ENCODE results near the gene CMSS1.
"Not testable (repeated sequence)": the region's sequence is repeated elsewhere in the genome, so short reads cannot be mapped to it uniquely, and the experiment has no call there.

Gene CMSS1

DNA sequence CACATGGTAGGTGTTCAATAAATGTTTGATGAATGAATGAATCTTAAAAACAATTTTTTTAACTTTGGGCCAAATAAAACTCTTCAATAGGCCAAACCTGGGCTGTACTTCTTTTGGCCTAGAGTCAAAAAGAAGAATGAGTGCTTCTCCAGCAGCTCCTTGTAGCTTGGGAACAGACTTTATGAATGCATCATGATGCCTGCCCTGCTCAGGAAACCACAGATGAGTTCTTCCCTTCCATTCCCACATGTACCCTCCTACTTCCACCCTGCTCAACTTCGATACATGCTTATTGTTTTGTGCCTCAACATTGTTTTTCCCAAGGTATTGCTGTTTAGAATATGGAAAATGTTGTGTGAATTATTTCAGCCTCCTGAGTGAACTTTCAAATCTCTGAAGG, 209.7 kb downstream of the CMSS1 start:
- peak; percentile 51 for DNase-seq (ENCODE audit: low read depth)

DNA sequence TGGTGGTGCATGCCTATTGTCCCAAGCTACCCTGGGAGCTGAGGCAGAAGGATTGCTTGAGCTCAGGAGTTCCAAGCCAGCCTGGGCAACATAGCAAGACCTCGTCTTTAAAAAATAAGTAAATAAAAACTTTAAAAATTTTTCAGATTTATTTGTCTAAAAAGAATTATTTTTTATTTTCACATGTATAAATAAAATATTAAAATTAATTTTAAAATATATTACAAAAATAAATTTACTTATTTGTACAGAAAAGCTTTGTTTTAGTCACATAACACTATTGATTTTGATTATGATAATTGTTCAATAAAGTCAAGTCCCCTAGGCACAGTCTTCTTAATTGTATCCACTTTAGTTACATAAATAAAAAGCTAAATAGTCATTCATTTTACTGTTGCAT, 211.4 kb downstream of the CMSS1 start:
- DNase-seq (ENCODE audit: low read depth), result no peak

DNA sequence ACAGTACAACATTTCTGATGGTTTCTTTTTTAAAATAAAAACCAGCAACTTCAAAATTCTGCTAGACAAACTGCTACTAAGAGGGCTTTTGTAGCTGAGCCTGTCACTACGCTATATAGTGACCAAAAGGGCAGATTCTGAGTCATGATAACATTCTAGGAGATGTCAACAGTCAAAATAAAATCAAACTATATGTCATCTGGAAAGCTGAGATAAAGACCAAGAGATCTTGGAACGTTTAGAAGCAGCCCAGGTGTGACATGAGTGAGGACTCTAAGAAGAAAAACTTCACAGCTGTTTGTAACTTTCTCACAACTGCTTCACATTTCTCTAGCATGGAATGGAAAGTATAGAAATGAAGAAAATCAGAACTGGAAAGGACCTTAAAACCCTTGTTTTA, 212.0 kb downstream of the CMSS1 start:
- no peak for DNase-seq (ENCODE audit: low read depth)

DNA sequence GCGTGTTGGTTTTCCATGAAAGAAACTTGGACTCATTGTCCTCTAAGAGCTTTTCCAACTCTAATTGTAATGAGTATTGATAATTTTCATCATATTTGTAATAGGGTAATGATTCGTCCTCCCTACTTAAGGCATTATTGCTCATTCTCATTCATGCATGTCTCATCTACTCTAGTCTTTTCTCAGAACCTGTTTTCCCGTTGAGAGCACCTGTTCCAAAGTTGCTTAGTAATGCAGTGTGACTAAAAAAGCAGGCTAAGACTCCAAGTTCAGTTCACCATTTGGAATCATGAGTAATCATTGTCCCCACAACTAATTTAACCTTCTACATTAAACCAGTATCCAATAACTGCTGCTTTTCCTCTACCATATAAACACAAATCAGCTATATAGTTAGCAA, 212.7 kb downstream of the CMSS1 start:
- no peak for DNase-seq (ENCODE audit: low read depth)

DNA sequence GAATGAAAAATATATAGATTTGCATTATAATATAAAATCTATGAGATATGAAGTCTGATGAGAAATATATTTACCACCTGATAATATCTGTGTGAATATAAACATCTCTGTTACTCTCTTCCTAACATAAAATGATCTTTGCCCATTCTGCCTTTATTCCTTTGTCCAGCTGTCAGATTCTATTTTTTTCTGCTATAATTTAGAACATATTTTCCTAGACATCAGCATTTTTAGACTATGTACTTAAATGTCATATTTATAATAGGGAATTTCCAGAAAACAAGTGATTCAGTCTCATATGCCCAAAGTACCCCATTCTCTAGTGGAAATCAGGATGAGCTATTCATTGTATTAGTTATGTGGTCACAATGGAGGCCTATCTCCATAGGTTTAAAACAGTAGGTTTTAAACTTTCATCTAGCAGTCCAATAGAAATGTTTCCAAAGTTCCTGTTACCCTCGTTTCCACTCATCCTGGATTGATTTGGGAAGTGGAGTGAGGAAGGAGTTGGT, 213.3 kb downstream of the CMSS1 start:
- DNase-seq (ENCODE audit: low read depth), result no peak

DNA sequence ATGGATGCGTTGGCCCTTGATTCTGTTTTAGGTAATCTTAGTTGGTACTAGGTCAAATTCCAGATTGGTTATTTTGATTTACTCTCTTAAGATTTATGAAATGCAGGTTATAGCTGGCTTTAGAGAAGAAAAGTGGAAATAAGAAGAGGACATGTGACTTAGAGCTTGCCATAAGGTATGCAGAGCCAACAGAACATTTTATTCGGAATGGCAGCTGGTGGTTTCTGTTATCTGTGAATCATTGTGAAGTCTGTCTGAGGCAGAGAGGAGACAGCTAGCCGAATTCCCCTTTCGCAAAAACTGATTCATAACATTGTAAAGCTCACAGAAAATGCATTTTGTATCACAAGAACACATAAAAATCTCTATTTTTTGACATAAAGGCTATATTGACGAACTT, 214.6 kb downstream of the CMSS1 start:
- peak; percentile 97 for DNase-seq (ENCODE audit: low read depth)

DNA sequence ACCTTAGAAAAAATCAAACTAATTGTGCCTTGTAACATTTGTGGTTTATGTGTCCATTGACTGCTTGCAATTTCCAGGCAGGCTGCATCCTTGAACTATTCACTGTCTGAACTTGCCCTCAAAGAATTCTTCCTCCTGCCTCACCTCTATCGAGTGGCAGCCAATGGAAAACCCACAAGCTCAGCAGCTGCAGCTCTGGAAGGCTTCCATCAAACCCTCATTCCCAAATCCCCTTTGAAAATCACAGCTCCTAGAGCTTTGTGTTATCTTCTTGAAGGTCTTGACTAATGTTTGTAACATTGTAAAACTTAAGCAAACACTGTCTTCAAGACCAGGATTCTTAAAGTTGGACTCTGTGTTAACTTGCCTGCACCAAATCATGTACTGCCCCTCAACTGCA, 215.5 kb downstream of the CMSS1 start:
- DNase-seq (ENCODE audit: low read depth), result peak; percentile 97

DNA sequence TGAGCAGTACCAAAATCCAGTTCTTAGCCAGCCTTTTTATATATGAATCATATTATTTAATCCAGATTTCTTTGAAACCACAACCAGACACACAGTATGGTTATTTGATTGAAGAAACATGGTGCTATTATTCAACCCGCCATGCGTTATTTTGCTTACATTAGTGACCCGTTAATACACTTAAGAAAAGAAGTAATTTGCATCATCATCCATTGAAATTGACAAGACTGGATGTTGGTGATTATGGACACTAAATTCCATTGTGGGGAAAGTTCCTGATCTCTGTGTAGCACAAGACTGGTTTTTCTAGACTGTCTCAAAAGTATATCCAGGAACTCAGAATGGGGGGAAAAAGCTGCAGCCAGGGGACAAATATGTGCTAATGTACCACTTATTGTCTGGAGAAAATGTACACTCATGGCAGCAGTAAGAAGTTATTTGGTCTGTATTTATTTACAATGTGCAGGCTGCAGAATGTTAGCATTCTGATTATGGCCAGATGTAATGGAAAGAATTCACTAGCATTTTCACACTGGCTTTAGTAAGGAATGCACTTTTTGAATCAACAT, 216.3 kb downstream of the CMSS1 start:
- DNase-seq (ENCODE audit: low read depth), result peak; percentile 62

DNA sequence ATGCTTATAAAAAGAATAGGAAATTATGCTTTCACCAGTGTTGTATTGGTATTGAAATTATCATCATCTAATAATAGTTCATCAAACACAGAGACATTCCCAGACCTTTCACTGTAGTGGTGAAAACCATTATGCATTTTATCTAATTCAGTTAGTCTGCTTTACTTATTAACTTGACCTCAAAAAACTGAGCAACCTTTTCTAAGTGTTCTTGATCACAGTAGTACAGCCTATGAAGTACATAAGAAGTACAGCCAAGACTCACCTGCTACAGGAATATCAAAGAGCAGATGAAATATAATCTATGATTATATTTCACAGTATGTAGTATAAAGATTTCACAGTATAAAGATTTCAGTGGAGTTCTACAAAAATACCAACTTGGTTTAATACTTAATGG, 221.4 kb downstream of the CMSS1 start:
- no peak for DNase-seq (ENCODE audit: low read depth)

DNA sequence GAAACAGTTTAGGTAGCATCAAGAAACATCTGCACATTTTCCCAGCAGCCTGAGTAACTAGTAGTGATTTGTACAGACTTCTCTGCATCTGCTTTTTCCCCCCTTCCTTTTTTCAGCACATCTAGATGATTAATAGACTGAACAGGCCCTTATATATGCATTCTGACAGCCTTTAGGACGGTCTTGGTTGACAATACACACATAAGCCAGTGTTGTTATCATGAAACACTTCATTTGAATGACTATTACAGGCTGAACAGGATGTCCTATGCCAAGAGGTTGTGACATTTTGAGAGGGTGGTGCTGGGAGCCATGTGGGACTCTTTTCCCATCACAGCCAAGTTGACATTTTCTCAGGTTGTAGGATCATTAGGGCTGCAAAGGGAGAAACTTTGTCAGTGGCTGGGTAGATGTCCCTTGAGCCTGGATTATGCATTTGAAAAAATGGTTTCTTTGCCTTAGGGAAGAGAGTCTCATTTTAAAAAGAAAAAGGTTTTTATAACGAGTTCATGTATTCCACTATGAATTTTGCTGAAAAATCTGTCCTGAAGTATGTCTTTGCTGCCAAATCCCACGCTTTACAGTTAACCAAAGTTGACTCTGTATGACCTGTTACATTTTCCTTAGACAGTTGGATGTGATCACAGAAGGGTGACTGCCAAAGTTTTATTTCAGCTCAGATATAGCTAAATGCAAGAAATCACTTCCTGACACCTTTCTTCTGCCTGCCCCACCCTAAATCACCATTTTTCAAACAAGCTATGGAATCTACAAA, 223.0 kb downstream of the CMSS1 start:
- DNase-seq (ENCODE audit: low read depth), result peak; percentile 70

DNA sequence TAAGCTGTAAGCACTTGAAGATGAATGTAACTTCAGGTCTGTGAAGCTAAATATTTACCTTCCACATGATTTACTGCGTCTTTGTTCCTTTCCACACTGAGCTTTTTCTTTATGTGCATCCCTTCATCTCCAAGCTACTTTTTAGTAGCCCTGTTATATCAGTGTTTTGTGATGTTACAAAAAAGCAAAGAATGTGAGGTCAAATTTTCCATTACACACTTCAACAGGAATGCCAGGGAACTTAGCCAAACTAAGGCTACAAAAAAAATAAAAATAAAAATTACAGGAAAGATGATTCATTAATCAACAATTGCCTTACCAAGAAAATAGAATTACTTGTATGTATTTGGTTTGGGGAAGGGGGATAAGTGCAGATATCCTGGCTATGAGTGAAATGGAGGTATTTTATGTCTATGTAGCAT, 223.7 kb downstream of the CMSS1 start:
- peak; percentile 95 for DNase-seq (ENCODE audit: low read depth)

DNA sequence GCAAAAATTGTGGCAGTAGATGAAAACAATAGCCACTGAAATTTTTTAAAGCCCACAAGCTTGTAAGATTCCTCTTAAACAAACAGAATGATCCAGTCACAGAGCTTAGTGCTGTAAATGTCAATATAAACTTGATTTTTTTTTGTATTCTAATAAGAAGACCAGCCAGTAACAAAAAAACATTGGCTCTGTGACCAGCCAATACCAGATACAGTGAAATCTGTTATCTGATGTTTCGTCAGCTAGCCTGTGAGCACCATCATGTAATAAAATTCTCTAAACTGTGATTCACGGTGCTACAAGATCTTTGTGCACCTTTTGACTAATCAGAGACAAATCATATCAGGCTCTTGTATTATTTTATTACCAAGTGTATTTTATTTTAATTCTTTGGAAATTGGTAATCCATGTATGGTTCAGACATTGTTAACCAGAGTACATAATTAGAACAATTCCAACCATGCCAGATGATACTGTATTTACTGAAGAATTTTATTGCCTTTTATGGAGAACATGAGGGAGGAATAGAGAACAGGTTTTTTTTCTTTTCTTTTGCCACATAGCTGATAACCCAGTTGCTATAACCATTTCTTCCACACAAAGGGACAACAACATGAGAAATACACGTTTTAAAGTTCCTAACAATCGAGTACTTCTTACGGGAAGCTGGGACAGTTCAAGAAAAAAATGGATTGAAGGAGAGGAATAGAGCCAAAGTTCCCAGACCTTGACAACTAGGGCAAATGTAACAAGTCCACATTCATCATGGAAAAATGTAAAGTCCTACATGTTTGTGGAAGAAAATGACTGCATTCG, 224.7 kb downstream of the CMSS1 start:
- peak; percentile 93 for DNase-seq (ENCODE audit: low read depth)

DNA sequence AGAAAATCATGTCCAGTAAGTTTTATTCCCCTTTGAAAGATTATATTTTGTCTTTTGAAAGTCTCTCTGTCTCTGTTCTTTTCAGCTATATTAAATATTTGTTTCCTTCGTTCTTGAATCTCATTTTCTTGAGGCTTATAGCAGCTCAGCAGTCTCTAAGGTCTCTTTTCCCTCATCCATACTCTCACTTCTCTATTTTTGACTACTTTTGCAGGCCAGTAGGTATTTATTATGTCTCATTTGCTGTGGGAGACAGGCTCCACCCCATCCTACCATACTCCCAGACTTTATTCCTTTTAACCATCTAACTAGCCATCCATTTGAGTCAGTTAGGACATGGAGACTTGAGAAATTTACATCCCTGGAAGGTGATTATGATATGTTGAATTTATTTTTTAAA, 225.6 kb downstream of the CMSS1 start:
- DNase-seq (ENCODE audit: low read depth), result no peak

DNA sequence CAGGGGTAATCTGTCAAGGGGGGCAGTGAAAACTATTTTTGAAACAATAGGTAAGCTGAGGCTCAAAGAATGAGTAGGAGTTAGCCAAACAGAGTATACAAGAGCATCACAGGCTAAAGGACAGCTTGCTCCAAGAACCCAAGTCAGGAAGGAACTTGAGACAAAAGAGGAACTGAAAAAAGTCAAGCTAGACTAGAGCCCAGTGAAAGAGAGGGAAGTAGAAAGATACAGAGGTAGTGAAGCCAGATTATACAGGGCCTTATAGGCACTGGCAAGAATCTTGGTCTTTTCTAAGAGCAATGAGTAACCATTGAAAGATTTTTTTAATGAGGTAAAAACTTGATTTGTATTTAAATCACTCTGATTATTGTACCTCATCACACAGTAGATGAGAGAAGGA, 226.7 kb downstream of the CMSS1 start:
- DNase-seq (ENCODE audit: low read depth), result no peak

DNA sequence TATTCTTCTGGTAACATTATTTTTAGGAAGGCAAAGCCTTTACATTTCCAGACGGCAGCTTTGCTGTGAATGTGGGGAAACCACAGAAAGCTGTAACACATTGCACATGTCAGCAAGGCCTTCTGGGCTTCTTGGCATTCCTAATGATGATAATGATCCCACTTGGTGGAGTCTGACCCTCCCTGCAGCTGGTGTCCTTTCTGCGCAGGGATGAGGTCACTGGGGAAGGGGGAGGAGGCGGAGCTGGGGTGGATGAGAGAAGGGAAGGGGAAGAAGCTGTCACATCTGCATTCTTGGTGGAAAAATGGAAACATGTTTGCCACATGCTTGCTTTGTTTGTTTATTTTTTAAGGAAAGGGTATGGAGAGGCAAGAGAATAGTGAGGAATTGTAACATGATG, 228.0 kb downstream of the CMSS1 start:
- DNase-seq (ENCODE audit: low read depth), result peak; percentile 97

DNA sequence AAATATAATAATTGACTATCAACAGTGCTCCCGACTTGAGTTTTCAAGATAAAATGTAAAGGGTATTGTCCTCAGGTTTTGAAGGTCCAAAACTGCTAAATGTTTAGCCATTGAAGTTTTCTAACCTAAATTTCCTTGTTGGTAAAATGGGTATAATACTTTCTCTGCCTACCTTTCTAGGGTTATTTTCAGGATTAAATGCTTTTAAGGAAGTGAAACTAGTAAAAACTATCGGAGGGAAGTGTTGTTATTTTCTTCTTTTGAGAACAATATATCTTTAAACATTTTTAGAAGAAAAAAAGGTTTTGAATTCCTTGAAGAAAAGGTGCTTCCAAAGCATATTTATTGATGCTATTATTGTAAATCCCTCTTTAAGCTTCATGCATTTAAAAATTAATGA, 229.3 kb downstream of the CMSS1 start:
- no peak for DNase-seq (ENCODE audit: low read depth)

DNA sequence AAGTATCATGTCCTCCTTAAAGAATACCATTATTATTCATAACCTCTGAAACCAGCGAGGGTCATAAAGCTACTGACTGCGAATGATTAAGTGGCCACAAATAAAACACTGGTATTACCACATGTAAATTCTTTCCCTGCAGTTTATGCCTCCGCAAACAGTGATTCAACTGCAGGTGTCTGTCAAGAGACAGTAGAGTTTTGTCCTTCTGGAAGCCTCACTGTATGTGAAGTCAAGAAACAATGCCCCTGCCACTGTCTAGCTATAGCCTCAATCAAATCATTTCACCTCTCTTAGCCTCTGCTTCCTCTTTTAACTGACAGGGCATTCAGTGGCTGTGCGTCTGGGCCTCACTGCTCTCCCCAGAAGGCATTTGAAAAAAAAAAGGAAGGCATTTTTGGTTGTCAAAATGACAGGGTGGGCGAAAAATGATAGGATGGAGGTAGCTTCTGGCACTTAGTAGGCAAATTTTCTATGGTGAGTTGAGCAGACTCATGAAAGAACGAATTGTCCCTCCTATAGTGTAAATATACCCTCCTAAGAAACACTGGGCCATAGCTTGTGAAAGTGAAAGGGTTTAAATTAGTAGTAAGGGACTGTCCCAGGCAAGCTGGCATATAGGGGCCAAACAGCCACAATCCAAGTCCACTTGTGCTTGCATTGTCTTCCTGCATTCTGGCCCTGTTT, 229.9 kb downstream of the CMSS1 start:
- peak; percentile 96 for DNase-seq (ENCODE audit: low read depth)

DNA sequence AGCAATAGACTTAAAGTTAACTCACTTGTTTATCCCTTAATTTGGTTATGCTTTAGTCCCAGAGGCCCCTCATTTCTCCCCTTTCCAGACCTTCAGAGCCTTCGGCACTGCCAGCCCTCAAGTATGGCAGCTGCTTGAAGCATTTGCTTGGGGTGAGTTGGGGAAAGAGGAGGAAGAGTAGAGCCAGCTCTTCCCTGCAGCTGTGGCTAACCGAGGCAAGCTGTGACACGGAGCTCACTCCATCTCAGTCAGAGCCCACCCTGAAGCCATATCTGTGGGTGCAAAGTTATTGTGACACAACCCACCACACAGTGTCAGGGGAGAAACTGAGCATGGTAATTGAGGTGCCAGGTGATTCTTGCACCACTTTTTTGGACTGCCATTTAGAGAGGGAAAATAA, 230.6 kb downstream of the CMSS1 start:
- no peak for DNase-seq (ENCODE audit: low read depth)

DNA sequence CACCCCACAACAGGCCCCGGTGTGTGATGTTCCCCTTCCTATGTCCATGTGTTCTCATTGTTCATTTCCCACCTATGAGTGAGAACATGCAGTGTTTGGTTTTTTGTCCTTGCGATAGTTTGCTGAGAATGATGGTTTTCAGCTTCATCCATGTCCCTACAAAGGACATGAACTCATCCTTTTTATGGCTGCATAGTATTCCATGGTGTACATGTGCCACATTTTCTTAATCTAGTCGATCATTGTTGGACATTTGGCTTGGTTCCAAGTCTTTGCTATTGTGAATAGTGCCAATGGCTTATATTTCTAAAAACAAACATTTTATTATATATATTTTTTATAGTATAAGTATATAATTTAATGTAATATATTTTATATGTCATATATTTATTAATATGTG, 233.9 kb downstream of the CMSS1 start:
- DNase-seq (ENCODE audit: low read depth), result not testable (repeated sequence)

DNA sequence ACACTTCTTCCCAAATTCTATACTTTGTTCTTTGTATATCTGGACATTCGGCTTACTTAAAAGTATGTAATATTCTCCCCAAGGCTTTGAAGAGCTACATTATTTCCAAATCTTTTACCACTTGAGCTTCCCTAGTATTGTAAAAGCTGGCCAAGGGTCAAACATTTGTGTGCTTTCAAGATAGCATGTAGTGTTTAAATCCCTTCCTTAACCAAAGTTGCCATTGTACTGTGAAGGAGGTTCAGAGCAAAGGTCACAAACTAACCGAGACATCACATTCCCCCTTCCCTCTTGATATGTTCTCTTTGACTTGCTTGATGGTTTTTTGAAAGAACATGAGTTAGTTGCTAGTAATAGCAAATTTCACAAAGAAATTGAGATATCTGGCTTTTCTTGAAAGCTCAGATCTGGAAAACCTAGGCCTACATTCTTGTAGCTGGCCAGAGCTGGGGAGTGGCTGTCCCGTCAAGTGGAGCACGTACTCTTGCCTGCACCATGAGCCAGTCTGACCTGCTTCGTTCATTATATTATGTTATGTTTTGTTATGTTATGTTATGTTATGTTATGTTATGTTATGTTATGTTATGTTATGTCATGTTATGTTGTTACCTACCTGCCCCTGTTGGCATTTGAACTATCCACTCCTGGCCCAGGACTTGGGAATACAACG, 236.4 kb downstream of the CMSS1 start:
- DNase-seq (ENCODE audit: low read depth), result no peak

DNA sequence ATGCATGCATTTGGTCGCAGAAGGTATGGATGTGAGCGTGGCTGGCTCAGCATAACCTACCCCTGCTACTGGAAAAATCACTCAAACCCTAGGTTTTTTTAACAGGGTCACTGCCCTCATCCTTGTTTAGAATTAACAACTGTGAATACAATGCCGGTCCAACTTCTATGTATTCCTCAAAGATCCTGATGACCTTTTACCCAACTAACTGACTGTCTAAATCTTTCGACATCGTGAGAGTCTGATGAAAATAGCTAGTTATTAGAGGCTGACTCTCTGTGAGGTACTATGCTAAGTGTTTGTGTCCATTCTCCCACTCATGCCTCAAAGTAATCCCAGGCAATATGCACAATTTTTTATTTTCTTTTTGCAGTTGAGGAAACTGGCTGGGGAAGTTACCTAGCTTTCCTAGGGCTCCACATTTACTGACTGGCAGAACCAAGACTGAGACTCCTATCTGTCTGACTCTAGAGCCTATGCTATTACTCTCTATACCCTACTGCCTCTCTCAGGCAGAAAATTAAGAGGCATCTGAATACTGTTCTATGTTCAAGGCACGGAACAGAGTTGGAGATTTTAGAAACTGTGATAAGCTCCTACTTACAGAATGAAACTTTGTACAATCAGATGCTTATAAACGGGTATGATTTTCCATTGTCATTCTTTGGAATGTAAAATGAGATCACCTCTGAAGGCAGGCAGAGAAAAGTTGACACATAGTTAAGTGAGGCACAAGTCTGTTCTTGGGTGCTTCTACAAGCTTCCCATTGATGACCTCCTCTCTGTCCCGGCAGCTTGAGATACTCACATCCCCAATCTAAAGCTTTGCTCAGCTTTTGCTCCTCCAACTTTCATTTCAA, 240.3 kb downstream of the CMSS1 start:
- DNase-seq (ENCODE audit: low read depth), result peak; percentile 48

All from amniotic epithelial cell (primary cell).